Neural progenitor cell (in vitro differentiated cells): Measurements from ENCODE around the gene PSMG1. TPM values are rescaled to one million over a fixed set of nuclear protein-coding genes. Genes with fewer than 3 reads are reported as not detected.

Source experiments
- DNase-seq: peaks from one replicate; pipeline ENCODE4 v3.0.0-alpha.2; 2016; ENCODE audit warnings: low spot score
- H2AFZ ChIP-seq: fragments of 200-600 bp; sonication (generic); replicated peaks from 2 replicates; pipeline ENCODE4 v1.6.1; 2016; ENCODE audit warnings: antibody characterized with exemption
- H3F3A ChIP-seq: fragments of 200-600 bp; sonication (generic); 2 replicates; pipeline ENCODE4 v1.6.1; 2016; ENCODE audit warnings: antibody characterized with exemption, low read depth
- H3K27ac ChIP-seq: fragments of 200-600 bp; sonication (generic); 2 replicates; pipeline ENCODE4 v1.5.1; 2016; ENCODE audit warnings: mild to moderate bottlenecking
- H3K27me3 ChIP-seq: fragments of 200-600 bp; sonication (generic); 2 replicates; pipeline ENCODE4 v1.6.1; 2016; ENCODE audit warnings: mild to moderate bottlenecking, moderate library complexity
- H3K36me3 ChIP-seq: fragments of 200-600 bp; sonication (generic); 2 replicates; pipeline ENCODE4 v1.5.1; 2016
- H3K4me1 ChIP-seq: fragments of 200-600 bp; sonication (generic); 2 replicates; pipeline ENCODE4 v1.6.1; 2016; ENCODE audit warnings: mixed run types
- H3K4me2 ChIP-seq: fragments of 200-600 bp; sonication (generic); 2 replicates; pipeline ENCODE4 v1.6.1; 2016
- H3K4me3 ChIP-seq: fragments of 200-600 bp; sonication (generic); 2 replicates; pipeline ENCODE4 v1.5.1; 2016
- H3K79me2 ChIP-seq: fragments of 200-600 bp; sonication (generic); 2 replicates; pipeline ENCODE4 v1.6.1; 2016; ENCODE audit warnings: low read depth
- H3K9ac ChIP-seq: fragments of 200-600 bp; sonication (generic); 2 replicates; pipeline ENCODE4 v1.6.1; 2016
- H3K9me3 ChIP-seq: fragments of 200-600 bp; sonication (generic); 2 replicates; pipeline ENCODE4 v1.5.1; 2016; ENCODE audit warnings: low read depth
- H4K20me1 ChIP-seq: fragments of 200-600 bp; sonication (generic); 2 replicates; pipeline ENCODE4 v1.6.1; 2016; ENCODE audit warnings: low read depth
- H3K27ac Mint-ChIP-seq: 3 replicates; pipeline ENCODE4 v1.8.0; 2021; ENCODE audit warnings: mixed read lengths
- H3K27me3 Mint-ChIP-seq: 2 replicates; pipeline ENCODE4 v1.8.0; 2022; ENCODE audit warnings: low read depth, mild to moderate bottlenecking, inconsistent platforms, moderate library complexity, mixed read lengths; ENCODE audit not compliant: insufficient read depth
- H3K36me3 Mint-ChIP-seq: 3 replicates; pipeline ENCODE4 v1.8.0; 2021; ENCODE audit warnings: mixed read lengths
- H3K4me1 Mint-ChIP-seq: 3 replicates; pipeline ENCODE4 v1.8.0; 2021; ENCODE audit warnings: mixed read lengths
- H3K4me3 Mint-ChIP-seq: 3 replicates; pipeline ENCODE4 v1.8.0; 2021; ENCODE audit warnings: mild to moderate bottlenecking, moderate library complexity, mixed read lengths
- H3K9me3 Mint-ChIP-seq: 3 replicates; pipeline ENCODE4 v1.8.0; 2020; ENCODE audit warnings: mixed read lengths
- EZH2 ChIP-seq: fragments of 200-600 bp; sonication (generic); IDR thresholded peaks from 2 replicates; pipeline ENCODE4 v1.6.1; 2017; ENCODE audit warnings: antibody characterized with exemption, mild to moderate bottlenecking, moderate library complexity
- EZH2phosphoT487 ChIP-seq: fragments of 200-600 bp; sonication (generic); IDR thresholded peaks from 2 replicates; pipeline ENCODE4 v1.6.1; 2017; ENCODE audit warnings: antibody characterized with exemption
- total RNA-seq: library from RNA; depleted of rRNA; stranded (reverse); fragments of >200 nt; gene quantifications from 2 replicates; pipeline ENCODE4 v1.2.3, GENCODE V29; 2015; ENCODE audit warnings: low replicate concordance
- TF ChIP-seq, protein P1 (sequence below): fragments of 200-600 bp; sonication (generic); IDR thresholded peaks from 2 replicates; pipeline ENCODE4 v1.5.1; 2017; ENCODE audit warnings: antibody characterized with exemption, mild to moderate bottlenecking

Gene PSMG1
- total RNA-seq, 1 donor from 2014 or later: 37.5 TPM

DNA sequence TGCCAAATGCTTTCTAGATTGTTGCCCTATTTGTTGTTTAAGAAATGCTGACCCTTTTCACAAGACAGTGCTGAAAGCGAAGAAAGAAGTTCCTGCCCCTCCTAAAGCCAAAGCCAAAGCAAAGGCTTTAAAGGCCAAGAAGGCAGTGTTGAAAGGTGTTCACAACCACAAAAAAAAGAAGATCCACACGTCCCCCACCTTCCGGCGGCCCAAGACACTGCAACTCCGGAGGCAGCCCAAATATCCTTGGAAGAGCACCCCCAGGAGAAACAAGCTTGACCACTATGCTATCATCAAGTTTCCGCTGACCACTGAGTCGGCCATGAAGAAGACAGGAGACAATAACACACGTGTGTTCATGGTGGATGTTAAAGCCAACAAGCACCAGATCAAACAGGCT lies 55.7 kb downstream of the PSMG1 start:
- Histone ChIP-seq H2AFZ (no peak overlapping the region), H3K9ac (no peak overlapping the region), H3K27ac (no peak overlapping the region), H3K36me3 (no peaks in the 10 kb centered on the region), H3F3A (no peaks in the 10 kb centered on the region), H3K79me2 (no peaks in the 10 kb centered on the region), H3K9me3 (no peaks in the 10 kb centered on the region), H4K20me1 (no peaks in the 10 kb centered on the region), H3K4me1 (no peaks in the 10 kb centered on the region), H3K4me3 (no peak overlapping the region), H3K27me3 (no peaks in the 10 kb centered on the region), H3K4me2 (no peak overlapping the region)
- H3K27ac Mint-ChIP-seq: no peak overlapping the region
- peaks cover 7% of the 10 kb centered on the region for H3K4me1 Mint-ChIP-seq
- DNase-seq: peak; percentile 44
- no peaks in the 10 kb centered on the region for H3K36me3 Mint-ChIP-seq
- H3K4me3 Mint-ChIP-seq: peak overlapping the region; percentile 33
- peaks cover 8% of the 10 kb centered on the region for H3K9me3 Mint-ChIP-seq
- H3K27me3 Mint-ChIP-seq: peaks cover 6% of the 10 kb centered on the region
- no peak for TF ChIP-seq EZH2phosphoT487
- TF ChIP-seq, protein P1, sequence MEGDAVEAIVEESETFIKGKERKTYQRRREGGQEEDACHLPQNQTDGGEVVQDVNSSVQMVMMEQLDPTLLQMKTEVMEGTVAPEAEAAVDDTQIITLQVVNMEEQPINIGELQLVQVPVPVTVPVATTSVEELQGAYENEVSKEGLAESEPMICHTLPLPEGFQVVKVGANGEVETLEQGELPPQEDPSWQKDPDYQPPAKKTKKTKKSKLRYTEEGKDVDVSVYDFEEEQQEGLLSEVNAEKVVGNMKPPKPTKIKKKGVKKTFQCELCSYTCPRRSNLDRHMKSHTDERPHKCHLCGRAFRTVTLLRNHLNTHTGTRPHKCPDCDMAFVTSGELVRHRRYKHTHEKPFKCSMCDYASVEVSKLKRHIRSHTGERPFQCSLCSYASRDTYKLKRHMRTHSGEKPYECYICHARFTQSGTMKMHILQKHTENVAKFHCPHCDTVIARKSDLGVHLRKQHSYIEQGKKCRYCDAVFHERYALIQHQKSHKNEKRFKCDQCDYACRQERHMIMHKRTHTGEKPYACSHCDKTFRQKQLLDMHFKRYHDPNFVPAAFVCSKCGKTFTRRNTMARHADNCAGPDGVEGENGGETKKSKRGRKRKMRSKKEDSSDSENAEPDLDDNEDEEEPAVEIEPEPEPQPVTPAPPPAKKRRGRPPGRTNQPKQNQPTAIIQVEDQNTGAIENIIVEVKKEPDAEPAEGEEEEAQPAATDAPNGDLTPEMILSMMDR: peak; percentile 43

DNA sequence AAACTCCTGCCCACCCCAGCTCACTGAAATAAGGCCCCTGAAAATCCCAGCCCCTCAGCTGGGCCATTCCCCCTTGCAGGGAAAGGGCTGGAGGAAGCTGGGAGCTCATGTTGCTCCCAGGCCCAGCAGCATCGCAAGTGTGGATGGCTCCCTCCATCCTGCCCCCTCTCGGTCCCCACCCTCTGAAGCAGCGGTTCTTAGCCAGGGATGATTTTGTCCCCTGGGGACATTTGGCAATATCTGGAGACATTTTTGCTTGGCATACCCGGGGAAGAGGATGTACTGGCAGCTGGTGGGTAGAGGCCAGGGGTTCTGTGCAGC lies 56.8 kb downstream of the PSMG1 start:
- H3K27me3 Mint-ChIP-seq: peaks cover 12% of the 10 kb centered on the region
- H3K9me3 Mint-ChIP-seq: peaks cover 13% of the 10 kb centered on the region
- no peaks in the 10 kb centered on the region for H3K9me3 ChIP-seq
- H3K27ac ChIP-seq: no peak overlapping the region
- no peaks in the 10 kb centered on the region for H3K79me2 ChIP-seq
- H3K9ac ChIP-seq: no peak overlapping the region
- H3K4me3 Mint-ChIP-seq: no peak overlapping the region
- no peaks in the 10 kb centered on the region for H3K36me3 ChIP-seq
- H4K20me1 ChIP-seq: no peaks in the 10 kb centered on the region
- peaks cover 5% of the 10 kb centered on the region for H3K36me3 Mint-ChIP-seq
- H3K4me1 Mint-ChIP-seq: peaks cover 10% of the 10 kb centered on the region
- H2AFZ ChIP-seq: peak overlapping the region; percentile 8
- H3K4me2 ChIP-seq: no peak overlapping the region
- TF ChIP-seq, protein P1: no peak
- TF ChIP-seq EZH2: no peak
- no peak for TF ChIP-seq EZH2phosphoT487
- no peak overlapping the region for H3K27ac Mint-ChIP-seq
- no peak overlapping the region for H3K4me3 ChIP-seq
- no peak for DNase-seq
- no peaks in the 10 kb centered on the region for H3K27me3 ChIP-seq
- no peaks in the 10 kb centered on the region for H3F3A ChIP-seq
- no peaks in the 10 kb centered on the region for H3K4me1 ChIP-seq

DNA sequence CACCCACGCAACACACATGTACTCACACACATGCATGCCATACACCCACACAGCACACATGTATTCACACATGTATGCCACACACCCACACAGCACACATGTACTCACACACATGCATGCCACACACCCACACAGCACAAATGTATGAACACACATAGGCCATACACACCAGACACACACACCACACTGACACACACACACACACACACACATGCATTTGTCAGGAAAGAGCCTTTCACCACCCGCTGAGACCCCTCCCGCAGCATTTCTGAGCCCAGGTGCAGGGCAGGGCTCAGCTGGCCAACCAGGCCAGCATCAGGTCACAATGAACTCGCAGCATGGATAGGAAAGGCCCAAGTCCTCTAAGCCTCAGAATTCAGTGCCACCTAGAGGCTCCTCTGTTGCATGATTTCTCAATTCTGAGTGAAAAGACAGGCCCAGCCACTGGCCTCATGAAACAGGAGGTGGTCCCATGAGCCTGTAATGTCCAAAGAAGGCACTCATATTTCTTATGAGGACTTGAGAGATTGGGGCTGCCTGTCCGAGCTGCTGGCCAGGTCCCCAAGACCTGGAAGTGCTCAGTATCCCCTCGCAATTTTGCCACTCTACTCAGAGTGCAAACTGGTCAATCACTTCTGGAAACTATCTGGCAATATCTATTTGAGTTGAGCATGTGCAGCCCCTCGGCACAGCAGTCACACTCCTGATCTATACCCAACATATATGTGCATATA lies 57.3 kb downstream of the PSMG1 start:
- Histone ChIP-seq H3K4me2 (no peak overlapping the region), H3K4me3 (no peak overlapping the region), H3F3A (no peaks in the 10 kb centered on the region), H3K27ac (no peak overlapping the region), H3K9ac (no peak overlapping the region), H3K9me3 (no peaks in the 10 kb centered on the region), H3K36me3 (no peaks in the 10 kb centered on the region), H3K27me3 (no peaks in the 10 kb centered on the region), H4K20me1 (no peaks in the 10 kb centered on the region), H3K4me1 (no peaks in the 10 kb centered on the region), H3K79me2 (no peaks in the 10 kb centered on the region), H2AFZ (peak overlapping the region; percentile 8)
- DNase-seq: peak; percentile 78
- Mint-ChIP-seq H3K27me3 (peaks cover 12% of the 10 kb centered on the region), H3K4me1 (peaks cover 10% of the 10 kb centered on the region), H3K36me3 (peaks cover 5% of the 10 kb centered on the region), H3K4me3 (no peak overlapping the region), H3K27ac (peak overlapping the region; percentile 46), H3K9me3 (peaks cover 13% of the 10 kb centered on the region)
- TF ChIP-seq, protein P1: peak; percentile 64
- TF ChIP-seq EZH2phosphoT487: no peak

Other genes with a start within 250 kb of the PSMG1 start
- 85.0 and 130 TPM in 2 replicates for gene BRWD1, start 130.2 kb upstream of the PSMG1 start, total RNA-seq
- 516 and 903 TPM in 2 replicates for gene HMGN1, start 165.6 kb upstream of the PSMG1 start, total RNA-seq